ENCODE data around the gene SCIN. TPM values are rescaled to one million over a fixed set of nuclear protein-coding genes. Genes with fewer than 3 reads are reported as not detected.
"Not testable (repeated sequence)": the region's sequence is repeated elsewhere in the genome, so short reads cannot be mapped to it uniquely, and the experiment has no call there.

Gene SCIN
- total RNA-seq, 1 donor = 4.7 TPM

DNA sequence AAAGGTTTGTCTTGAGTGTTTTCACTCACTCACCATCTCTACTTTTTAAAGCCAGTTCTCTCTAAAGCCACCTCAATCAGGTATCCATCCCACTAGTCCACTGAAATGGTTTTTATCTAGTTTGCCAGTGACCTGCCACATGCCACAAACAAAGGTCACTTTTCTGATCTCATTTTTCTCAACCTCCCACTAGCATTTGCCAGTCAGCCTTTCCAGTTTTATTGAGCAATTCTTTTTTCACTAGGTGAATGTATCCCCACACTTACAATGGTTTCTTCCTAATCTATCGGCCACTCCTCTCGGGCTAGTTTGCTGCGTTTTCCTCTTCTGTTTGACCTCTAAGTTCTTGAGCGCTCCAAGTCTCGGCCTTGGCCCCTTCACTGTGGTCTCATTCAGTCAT lies 72.0 kb downstream of the SCIN start:
- no peak overlapping the region for H3K4me2 ChIP-seq (ENCODE audit: insufficient read depth, low read length)
- no peaks in the 10 kb centered on the region for H3K36me3 ChIP-seq (ENCODE audit: insufficient read depth, low read length)
- no peaks in the 10 kb centered on the region for H4K20me1 ChIP-seq (ENCODE audit: insufficient read depth, low read length)
- H3K4me3 ChIP-seq (ENCODE audit: insufficient read depth, low read length) = no peak overlapping the region
- H3K79me2 ChIP-seq (ENCODE audit: insufficient read depth, low read length) = no peaks in the 10 kb centered on the region
- H3K9me3 ChIP-seq (ENCODE audit: low read depth, low read length) = no peaks in the 10 kb centered on the region
- H3K27ac ChIP-seq (ENCODE audit: low read depth, low read length) = no peak overlapping the region
- H2AFZ ChIP-seq (ENCODE audit: low read length) = no peak overlapping the region
- peaks cover 17% of the 10 kb centered on the region for H3K4me1 ChIP-seq (ENCODE audit: insufficient read depth, low read length)
- no peaks in the 10 kb centered on the region for H3K27me3 ChIP-seq (ENCODE audit: insufficient read depth, low read length)
- DNase-seq (ENCODE audit: insufficient read length, low spot score, missing footprints) = no peak
- TF ChIP-seq, protein P1, sequence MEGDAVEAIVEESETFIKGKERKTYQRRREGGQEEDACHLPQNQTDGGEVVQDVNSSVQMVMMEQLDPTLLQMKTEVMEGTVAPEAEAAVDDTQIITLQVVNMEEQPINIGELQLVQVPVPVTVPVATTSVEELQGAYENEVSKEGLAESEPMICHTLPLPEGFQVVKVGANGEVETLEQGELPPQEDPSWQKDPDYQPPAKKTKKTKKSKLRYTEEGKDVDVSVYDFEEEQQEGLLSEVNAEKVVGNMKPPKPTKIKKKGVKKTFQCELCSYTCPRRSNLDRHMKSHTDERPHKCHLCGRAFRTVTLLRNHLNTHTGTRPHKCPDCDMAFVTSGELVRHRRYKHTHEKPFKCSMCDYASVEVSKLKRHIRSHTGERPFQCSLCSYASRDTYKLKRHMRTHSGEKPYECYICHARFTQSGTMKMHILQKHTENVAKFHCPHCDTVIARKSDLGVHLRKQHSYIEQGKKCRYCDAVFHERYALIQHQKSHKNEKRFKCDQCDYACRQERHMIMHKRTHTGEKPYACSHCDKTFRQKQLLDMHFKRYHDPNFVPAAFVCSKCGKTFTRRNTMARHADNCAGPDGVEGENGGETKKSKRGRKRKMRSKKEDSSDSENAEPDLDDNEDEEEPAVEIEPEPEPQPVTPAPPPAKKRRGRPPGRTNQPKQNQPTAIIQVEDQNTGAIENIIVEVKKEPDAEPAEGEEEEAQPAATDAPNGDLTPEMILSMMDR (IDR thresholded peaks at IDR 0.05; ENCODE audit: extremely low read depth, low read depth, low read length) = no peak

DNA sequence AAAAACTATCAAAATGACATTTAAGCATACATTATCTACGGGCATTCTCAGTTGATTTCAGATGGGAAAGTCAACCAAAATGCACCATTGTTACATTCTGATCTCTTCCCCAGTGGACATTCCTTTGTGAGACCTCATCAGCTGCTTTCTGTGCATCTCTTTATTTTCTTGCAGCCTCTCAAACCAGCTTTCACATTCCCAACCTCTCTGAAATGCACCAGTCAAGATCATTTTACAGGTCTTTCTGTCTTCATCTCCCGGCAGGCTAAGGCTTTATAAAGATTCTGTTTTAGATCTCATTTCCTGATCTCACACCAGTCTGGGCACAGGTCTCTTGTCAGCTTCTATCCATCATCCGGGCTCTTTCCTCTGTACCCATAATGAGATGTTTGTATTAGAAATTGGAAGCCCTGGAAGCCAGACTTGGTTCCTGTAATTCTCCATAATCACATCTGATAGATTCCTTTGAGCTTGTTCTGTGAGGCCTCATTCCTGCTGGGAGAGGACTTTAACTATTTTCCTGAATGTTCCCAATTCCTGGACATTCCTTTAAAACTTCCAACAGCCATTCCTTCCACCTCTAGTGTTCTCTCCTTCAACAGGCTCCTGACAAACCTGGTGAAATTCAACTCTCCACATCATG lies 72.6 kb downstream of the SCIN start:
- Histone ChIP-seq H3K9me3 (ENCODE audit: low read depth, low read length) (no peaks in the 10 kb centered on the region), H3K4me2 (ENCODE audit: insufficient read depth, low read length) (no peak overlapping the region), H4K20me1 (ENCODE audit: insufficient read depth, low read length) (no peaks in the 10 kb centered on the region), H3K4me3 (ENCODE audit: insufficient read depth, low read length) (no peak overlapping the region), H3K27ac (ENCODE audit: low read depth, low read length) (no peak overlapping the region), H2AFZ (ENCODE audit: low read length) (peak overlapping the region; percentile 64), H3K27me3 (ENCODE audit: insufficient read depth, low read length) (no peaks in the 10 kb centered on the region), H3K79me2 (ENCODE audit: insufficient read depth, low read length) (no peaks in the 10 kb centered on the region), H3K4me1 (ENCODE audit: insufficient read depth, low read length) (peaks cover 18% of the 10 kb centered on the region), H3K36me3 (ENCODE audit: insufficient read depth, low read length) (no peaks in the 10 kb centered on the region)
- TF ChIP-seq, protein P1 (IDR thresholded peaks at IDR 0.05; ENCODE audit: extremely low read depth, low read depth, low read length) = no peak
- peak; percentile 64 for DNase-seq (ENCODE audit: insufficient read length, low spot score, missing footprints)

- TF ChIP-seq, protein P1 (IDR thresholded peaks at IDR 0.05; ENCODE audit: extremely low read depth, low read depth, low read length) = no peak
- peak overlapping the region; percentile 64 for H2AFZ ChIP-seq (ENCODE audit: low read length)
Measured at GRCh38 chr7:12643644-12644043, 73.1 kb downstream of the SCIN start.

GRCh38 chr7:12645212-12645611 lies 74.7 kb downstream of the SCIN start:
- not testable (repeated sequence) for H3K27ac ChIP-seq (ENCODE audit: low read depth, low read length); H3K27me3 ChIP-seq (ENCODE audit: insufficient read depth, low read length); H3K4me2 ChIP-seq (ENCODE audit: insufficient read depth, low read length); H3K9me3 ChIP-seq (ENCODE audit: low read depth, low read length); H3K4me3 ChIP-seq (ENCODE audit: insufficient read depth, low read length); H4K20me1 ChIP-seq (ENCODE audit: insufficient read depth, low read length); H3K36me3 ChIP-seq (ENCODE audit: insufficient read depth, low read length); H2AFZ ChIP-seq (ENCODE audit: low read length); H3K79me2 ChIP-seq (ENCODE audit: insufficient read depth, low read length)
- DNase-seq (ENCODE audit: insufficient read length, low spot score, missing footprints) = peak; percentile 18
- H3K4me1 ChIP-seq (ENCODE audit: insufficient read depth, low read length) = peaks cover 18% of the 10 kb centered on the region

More at GRCh38 chr7:12643644-12644043, 73.1 kb downstream of the SCIN start:
- H3K36me3 ChIP-seq (ENCODE audit: insufficient read depth, low read length) = no peaks in the 10 kb centered on the region
- H3K9me3 ChIP-seq (ENCODE audit: low read depth, low read length) = no peaks in the 10 kb centered on the region
- H3K4me2 ChIP-seq (ENCODE audit: insufficient read depth, low read length) = no peak overlapping the region
- H3K27ac ChIP-seq (ENCODE audit: low read depth, low read length) = no peak overlapping the region
- H3K27me3 ChIP-seq (ENCODE audit: insufficient read depth, low read length) = no peaks in the 10 kb centered on the region
- peaks cover 18% of the 10 kb centered on the region for H3K4me1 ChIP-seq (ENCODE audit: insufficient read depth, low read length)
- no peak overlapping the region for H3K4me3 ChIP-seq (ENCODE audit: insufficient read depth, low read length)
- H3K79me2 ChIP-seq (ENCODE audit: insufficient read depth, low read length) = no peaks in the 10 kb centered on the region
- H4K20me1 ChIP-seq (ENCODE audit: insufficient read depth, low read length) = no peaks in the 10 kb centered on the region
- DNase-seq (ENCODE audit: insufficient read length, low spot score, missing footprints) = no peak
